PC-3 (cell line): Measurements from ENCODE around the gene VAPB. TPM values are rescaled to one million over a fixed set of nuclear protein-coding genes. Genes with fewer than 3 reads are reported as not detected.

Experiments
- ATAC-seq: fragments of 200-7000 bp; cut with Tn5 transposase; 2 replicates; pipeline ENCODE4 v1.9.1; 2020; ENCODE audit warnings: mild to moderate bottlenecking, moderate library complexity
- BruUV-seq: library from RNA; stranded (reverse); fragments of 400-500 nt; replicated peaks from 2 replicates; lab custom pipeline; 2021; lab: Mats Ljungman, UMichigan
- CTCF ChIA-PET: fragments of 300-600 bp; sonication (Branson Sonifier 250); formaldehyde crosslinking; loops from one replicate; lab custom pipeline; 2022; ENCODE audit warnings: antibody characterized with exemption; lab: Charles Lee
- POLR2A ChIA-PET: fragments of 300-600 bp; sonication (Branson Sonifier 250); formaldehyde crosslinking; loops from one replicate; lab custom pipeline; 2022; ENCODE audit warnings: antibody characterized with exemption; ENCODE audit not compliant: unreplicated experiment; lab: Charles Lee
- DNase-seq: peaks from one replicate; pipeline ENCODE4 v3.0.0-alpha.2; 2015
- H2AFZ ChIP-seq: fragments of 300-600 bp; sonication (generic); 2 replicates; pipeline ENCODE4 v1.6.0; 2016; ENCODE audit warnings: antibody characterized with exemption, low read length
- H3F3A ChIP-seq: fragments of 300-600 bp; sonication (generic); one replicate; pipeline ENCODE4 v1.6.0; 2017; ENCODE audit warnings: antibody characterized with exemption, low read length, control low read depth, mild to moderate bottlenecking; ENCODE audit not compliant: unreplicated experiment
- H3K27ac ChIP-seq: fragments of 300-600 bp; sonication (generic); 2 replicates; pipeline ENCODE4 v1.5.1; 2016; ENCODE audit warnings: mild to moderate bottlenecking, low read length
- H3K27me3 ChIP-seq: fragments of 300-600 bp; sonication (generic); 2 replicates; pipeline ENCODE4 v1.6.1; 2016; ENCODE audit warnings: low read length, mixed read lengths
- H3K36me3 ChIP-seq: fragments of 300-600 bp; sonication (generic); 2 replicates; pipeline ENCODE4 v1.6.1; 2016; ENCODE audit warnings: low read depth, mixed run types, low read length, mixed read lengths
- H3K4me1 ChIP-seq: fragments of 300-600 bp; sonication (generic); 2 replicates; pipeline ENCODE4 v1.5.1; 2016; ENCODE audit warnings: low read length; ENCODE audit not compliant: insufficient read depth
- H3K4me2 ChIP-seq: fragments of 300-600 bp; sonication (generic); 2 replicates; pipeline ENCODE4 v1.6.0; 2016; ENCODE audit warnings: low read length
- H3K4me3 ChIP-seq: fragments of 300-600 bp; sonication (generic); 2 replicates; pipeline ENCODE4 v1.5.1; 2016; ENCODE audit warnings: mild to moderate bottlenecking, low read length, mixed read lengths
- H3K79me2 ChIP-seq: fragments of 300-600 bp; sonication (generic); 2 replicates; pipeline ENCODE4 v1.6.1; 2017; ENCODE audit warnings: low read length, mixed read lengths
- H3K9ac ChIP-seq: fragments of 300-600 bp; sonication (generic); 2 replicates; pipeline ENCODE4 v1.6.0; 2016; ENCODE audit warnings: mild to moderate bottlenecking, low read length
- H3K9me2 ChIP-seq: fragments of 300-600 bp; sonication (generic); replicated peaks from 2 replicates; pipeline ENCODE4 v1.6.1; 2016; ENCODE audit warnings: mixed run types, low read length, mixed read lengths
- H3K9me3 ChIP-seq: fragments of 300-600 bp; sonication (generic); 2 replicates; pipeline ENCODE4 v1.6.1; 2016; ENCODE audit warnings: low read length, mixed read lengths
- H4K20me1 ChIP-seq: fragments of 300-600 bp; sonication (generic); 2 replicates; pipeline ENCODE4 v1.6.1; 2016; ENCODE audit warnings: low read length, mixed read lengths
- CTCF ChIP-seq: fragments of 300-600 bp; sonication (generic); conservative IDR thresholded peaks from 2 replicates; pipeline ENCODE4 v1.5.1; 2017; ENCODE audit warnings: antibody characterized with exemption, low read depth, mild to moderate bottlenecking, low read length
- EZH2 ChIP-seq: fragments of 300-600 bp; sonication (generic); IDR thresholded peaks from one replicate; pipeline ENCODE4 v1.6.1; 2017; ENCODE audit warnings: antibody characterized with exemption, mild to moderate bottlenecking, low read length; ENCODE audit not compliant: unreplicated experiment
- EZH2phosphoT487 ChIP-seq: fragments of 300-600 bp; sonication (generic); IDR thresholded peaks from 2 replicates; pipeline ENCODE4 v1.6.1; 2018; ENCODE audit warnings: mild to moderate bottlenecking, antibody characterized with exemption, low read length, borderline replicate concordance
- intact Hi-C: fragments of 100-400 bp; cut with micrococcal nuclease; formaldehyde crosslinking; loops from 2 replicates; pipeline ENCODE4 v1.9.0; 2023
- total RNA-seq: library from RNA; depleted of rRNA; stranded (reverse); fragments of >200 nt; gene quantifications from 2 replicates; pipeline ENCODE4 v1.2.3, GENCODE V29; 2014

The VAPB gene
- total RNA-seq, 1 experiment from 2014 or later: 16.5 TPM

DNA sequence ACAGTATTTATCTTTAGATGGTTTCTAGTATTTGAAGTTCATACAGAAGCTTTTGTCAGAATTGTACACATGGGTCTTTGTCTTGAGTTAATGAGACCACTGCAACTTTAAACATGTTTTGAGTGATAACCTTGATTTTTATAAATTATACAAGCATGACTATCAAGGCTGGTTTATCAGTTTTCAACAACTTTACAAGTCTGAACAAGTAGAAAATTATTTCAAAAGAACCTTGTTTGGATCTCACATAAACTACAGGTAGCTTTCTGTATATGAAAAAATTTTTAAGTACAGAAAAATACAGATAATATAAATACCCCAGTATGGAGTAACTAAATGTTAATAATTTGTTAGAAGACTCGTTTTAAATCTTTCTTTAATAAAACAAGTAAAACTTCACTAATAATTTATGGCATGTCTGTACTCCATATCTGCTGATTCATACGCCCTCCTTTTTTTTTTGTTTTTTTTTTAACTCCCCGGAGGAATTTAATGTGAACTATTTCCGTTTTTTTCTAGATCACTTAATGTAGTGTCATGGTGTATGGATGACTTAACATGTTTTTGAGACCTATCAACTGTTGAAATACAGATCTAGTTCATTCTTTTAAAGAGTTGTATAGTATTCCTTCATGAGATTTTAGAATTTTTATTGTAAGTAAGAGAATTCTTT lies 18.3 kb downstream of the VAPB start:
- peaks cover 65% of the 10 kb centered on the region for H4K20me1 ChIP-seq
- no peaks in the 10 kb centered on the region for H3K9me3 ChIP-seq
- intact Hi-C loops: loop anchor here (2.0 to 5.0 kb wide), 2 partner anchors 39 to 240 kb away; no protein-coding TSS in a partner anchor
- ATAC-seq (no peak), DNase-seq (peak; percentile 28)
- H3K27ac ChIP-seq: peak overlapping the region; percentile 4; the same call in 1 of the 2 replicates
- TF ChIP-seq CTCF (no peak), EZH2 (no peak)
- ChIA-PET CTCF (no interaction called here), POLR2A (no interaction called here)
- peak overlapping the region; percentile 15 for H3K4me2 ChIP-seq
- no peak overlapping the region for H2AFZ ChIP-seq
- no peaks in the 10 kb centered on the region for H3K9me2 ChIP-seq
- H3K9ac ChIP-seq: no peak overlapping the region
- H3K4me1 ChIP-seq: peaks cover 35% of the 10 kb centered on the region
- no peak overlapping the region for H3K4me3 ChIP-seq
- H3K79me2 ChIP-seq: peaks cover 100% of the 10 kb centered on the region
- no peaks in the 10 kb centered on the region for H3K27me3 ChIP-seq
- H3K36me3 ChIP-seq: no peaks in the 10 kb centered on the region
- BruUV-seq: no TSS peak
- no peaks in the 10 kb centered on the region for H3F3A ChIP-seq

DNA sequence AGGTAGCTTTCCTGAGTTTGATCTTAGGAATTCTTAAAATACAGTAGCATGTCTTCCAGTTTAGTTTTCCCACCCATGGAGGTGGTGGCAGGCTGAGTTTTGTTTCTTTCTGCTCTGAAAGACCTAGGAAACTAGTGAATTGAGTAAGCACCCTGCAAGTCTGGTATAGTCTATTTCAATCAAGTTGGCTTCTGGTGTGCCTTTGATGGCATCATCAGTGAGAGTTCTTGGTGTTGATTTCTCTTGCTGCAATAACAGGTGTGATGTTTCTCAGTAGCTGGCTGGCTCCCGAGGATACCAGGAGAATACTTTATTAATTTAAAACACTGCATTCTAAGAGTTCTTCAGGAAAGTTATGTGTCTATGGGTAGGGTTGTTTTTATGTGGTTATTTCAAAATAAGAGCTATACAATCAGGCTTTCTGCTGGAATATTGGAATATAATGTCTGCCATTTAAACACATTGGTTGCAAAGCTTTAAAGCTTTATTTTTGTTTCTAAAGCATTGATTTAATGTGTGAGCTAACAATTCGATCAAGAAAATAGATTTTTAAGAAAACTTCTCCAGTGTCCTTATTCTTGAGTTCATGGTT lies 19.0 kb downstream of the VAPB start:
- no peaks in the 10 kb centered on the region for H3K9me3 ChIP-seq
- no peak overlapping the region for H3K9ac ChIP-seq
- H3K27ac ChIP-seq: peak overlapping the region; percentile 4
- DNase-seq: no peak
- no peaks in the 10 kb centered on the region for H3K27me3 ChIP-seq
- H3K4me2 ChIP-seq: peak overlapping the region; percentile 23; the same call in 1 of the 2 replicates
- intact Hi-C loops: loop anchor here (2.0 to 5.0 kb wide), 2 partner anchors 39 to 239 kb away; no protein-coding TSS in a partner anchor
- peaks cover 35% of the 10 kb centered on the region for H3K4me1 ChIP-seq
- no peaks in the 10 kb centered on the region for H3K36me3 ChIP-seq
- H3K4me3 ChIP-seq: no peak overlapping the region
- TF ChIP-seq CTCF (no peak), EZH2phosphoT487 (no peak), EZH2 (no peak)
- no peaks in the 10 kb centered on the region for H3F3A ChIP-seq
- no peak overlapping the region for H2AFZ ChIP-seq
- ATAC-seq: no peak
- H4K20me1 ChIP-seq: peaks cover 59% of the 10 kb centered on the region
- ChIA-PET POLR2A (interaction anchor here (0.6 to 0.7 kb wide), 2 partner anchors 105 to 452 kb away, joined by 3 read pairs; no protein-coding TSS in a partner anchor), CTCF (no interaction called here)
- no peaks in the 10 kb centered on the region for H3K9me2 ChIP-seq
- H3K79me2 ChIP-seq: peaks cover 99% of the 10 kb centered on the region
- BruUV-seq: no TSS peak
